GM21786 (cell line): Measurements from ENCODE around the gene IL6.
"Not testable (repeated sequence)": the region's sequence is repeated elsewhere in the genome, so short reads cannot be mapped to it uniquely, and the experiment has no call there.

Source experiments
- ATAC-seq: cut with Tn5 transposase; IDR thresholded peaks from one replicate; pipeline ENCODE4 v1.9.1; 2021; ENCODE audit not compliant: unreplicated experiment

Gene IL6

DNA sequence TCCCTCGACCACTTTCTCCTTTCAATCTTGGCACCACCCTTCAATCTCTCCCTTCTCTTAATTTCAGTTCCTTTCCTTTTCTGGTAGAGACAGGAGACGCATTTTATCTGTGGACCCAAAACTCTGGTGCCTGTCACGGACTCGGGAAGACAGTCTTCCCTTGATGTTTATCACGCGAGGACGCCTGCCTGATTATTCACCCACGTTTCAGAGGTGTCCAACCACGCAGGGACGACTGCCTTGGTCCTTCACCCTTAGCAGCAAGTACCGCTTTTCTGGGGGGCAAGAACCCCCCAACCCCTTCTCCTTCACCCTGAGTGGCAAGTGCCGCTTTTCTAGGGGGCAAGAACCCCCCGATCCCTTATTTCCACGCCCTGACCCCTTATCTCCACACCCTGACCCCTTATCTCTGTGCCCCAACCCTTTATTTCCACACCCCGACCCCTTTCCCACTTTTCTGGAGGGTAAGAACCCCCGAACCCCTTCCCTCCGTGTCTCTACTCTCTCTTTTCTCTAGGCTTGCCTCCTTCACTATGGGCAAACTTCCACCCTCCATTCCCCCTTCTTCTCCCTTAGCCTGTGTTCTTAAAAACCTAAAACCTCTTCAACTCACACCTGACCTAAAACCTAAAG is 22.9 kb upstream of the IL6 start:
- ATAC-seq = not testable (repeated sequence)

DNA sequence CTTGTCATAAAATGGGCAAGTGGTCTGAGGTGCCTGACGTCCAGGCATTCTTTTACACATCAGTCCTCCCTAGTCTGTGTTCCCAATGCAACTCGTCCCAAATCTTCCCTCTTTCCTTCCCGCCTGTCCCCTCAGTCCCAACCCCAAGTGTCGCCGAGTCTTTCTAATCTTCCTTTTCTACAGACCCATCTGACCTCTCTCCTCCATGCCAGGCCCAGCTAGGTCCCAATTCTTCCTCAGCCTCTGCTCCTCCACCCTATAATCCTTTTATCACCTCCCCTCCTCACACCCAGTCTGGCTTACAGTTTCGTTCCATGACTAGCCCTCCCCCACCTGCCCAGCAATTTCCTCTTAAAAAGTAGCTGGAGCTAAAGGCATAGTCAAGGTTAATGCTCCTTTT is 22.3 kb upstream of the IL6 start:
- not testable (repeated sequence) for ATAC-seq

DNA sequence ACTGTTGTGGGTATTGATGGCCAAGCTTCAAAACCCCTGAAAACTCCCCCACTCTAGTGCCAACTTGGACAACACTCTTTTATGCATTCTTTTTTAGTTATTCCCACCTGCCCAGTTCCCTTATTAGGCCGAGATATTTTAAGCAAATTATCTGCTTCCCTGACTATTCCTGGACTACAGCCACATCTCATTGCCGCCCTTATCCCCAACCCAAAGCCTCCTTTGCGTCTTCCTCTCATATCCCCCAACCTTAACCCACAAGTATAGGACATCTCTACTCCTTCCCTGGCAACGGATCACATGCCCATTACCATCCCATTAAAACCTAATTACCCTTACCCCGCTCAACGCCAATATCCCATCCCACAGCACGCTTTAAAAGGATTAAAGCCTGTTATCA is 21.1 kb upstream of the IL6 start:
- ATAC-seq = not testable (repeated sequence)

- ATAC-seq = not testable (repeated sequence)
Measured at GRCh38 chr7:22707026-22707691, 19.8 kb upstream of the IL6 start.

DNA sequence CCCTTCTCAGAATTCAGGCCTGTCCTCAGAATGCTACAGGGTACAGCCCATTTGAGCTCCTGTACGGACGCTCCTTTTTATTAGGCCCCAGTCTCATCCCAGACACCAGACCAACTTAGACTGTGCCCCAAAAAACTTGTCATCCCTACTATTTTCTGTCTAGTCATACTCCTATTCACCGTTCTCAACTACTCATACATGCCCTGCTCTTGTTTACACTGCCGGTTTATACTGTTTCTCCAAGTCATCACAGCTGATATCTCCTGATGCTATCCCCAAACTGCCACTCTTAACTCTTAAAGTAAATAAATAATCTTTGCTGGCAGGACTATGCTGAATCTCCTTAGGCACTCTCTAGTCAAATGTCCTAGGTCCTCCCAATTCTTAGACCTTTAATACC is 18.8 kb upstream of the IL6 start:
- not testable (repeated sequence) for ATAC-seq

DNA sequence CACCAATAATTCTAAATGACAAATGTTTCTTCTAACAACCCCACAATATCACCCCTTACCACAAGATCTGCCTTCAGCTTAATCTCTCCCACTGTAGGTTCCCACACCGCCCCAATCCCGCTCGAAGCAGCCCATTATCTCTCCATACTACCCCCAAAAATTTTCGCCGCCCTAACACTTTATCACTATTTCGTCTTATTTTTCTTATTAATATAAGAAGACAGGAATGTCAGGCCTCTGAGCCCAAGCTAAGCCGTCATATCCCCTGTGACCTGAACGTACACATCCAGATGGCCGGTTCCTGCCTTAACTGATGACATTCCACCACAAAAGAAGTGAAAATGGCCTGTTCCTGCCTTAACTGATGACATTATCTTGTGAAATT is 18.3 kb upstream of the IL6 start:
- not testable (repeated sequence) for ATAC-seq

- not testable (repeated sequence) for ATAC-seq
Measured at GRCh38 chr7:22709062-22709829, 17.8 kb upstream of the IL6 start.

DNA sequence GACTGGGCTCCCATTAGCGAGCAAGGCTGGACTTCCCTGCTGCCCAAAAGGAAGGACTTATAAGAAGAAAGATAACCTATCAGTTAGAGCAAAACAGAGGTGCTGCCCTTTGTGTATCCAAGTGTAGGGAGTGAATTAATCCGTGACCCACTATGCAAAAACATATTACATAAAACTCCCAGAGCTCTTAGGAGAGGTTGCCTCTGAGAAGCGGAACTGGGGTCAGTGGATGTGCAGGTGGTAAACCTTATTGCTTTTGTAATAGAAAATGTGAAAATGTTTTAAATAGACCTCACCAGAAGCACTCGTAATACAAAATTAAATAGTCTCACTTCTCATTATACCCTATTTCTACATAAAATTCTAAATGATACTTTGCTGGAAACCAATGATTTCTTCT is 17.1 kb upstream of the IL6 start:
- ATAC-seq = no peak

DNA sequence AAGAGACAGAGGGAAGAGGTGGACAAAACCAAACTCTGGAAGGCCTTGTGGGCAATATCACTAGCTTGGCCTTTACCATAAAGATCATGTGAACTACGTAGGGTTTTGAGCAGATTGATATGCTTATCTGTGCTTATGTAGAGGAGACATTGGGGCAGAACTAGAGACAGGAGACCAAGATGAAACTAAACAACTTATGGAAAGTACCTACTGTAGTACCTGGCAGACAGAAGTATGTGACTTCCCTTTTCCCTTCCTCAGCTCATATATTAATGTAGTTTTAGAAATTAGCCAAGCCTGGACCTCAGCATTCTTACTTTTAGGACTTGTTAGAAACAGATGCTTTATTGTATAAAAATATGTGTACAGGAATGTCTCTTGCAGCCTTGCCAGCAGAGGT is 14.0 kb upstream of the IL6 start:
- no peak for ATAC-seq

DNA sequence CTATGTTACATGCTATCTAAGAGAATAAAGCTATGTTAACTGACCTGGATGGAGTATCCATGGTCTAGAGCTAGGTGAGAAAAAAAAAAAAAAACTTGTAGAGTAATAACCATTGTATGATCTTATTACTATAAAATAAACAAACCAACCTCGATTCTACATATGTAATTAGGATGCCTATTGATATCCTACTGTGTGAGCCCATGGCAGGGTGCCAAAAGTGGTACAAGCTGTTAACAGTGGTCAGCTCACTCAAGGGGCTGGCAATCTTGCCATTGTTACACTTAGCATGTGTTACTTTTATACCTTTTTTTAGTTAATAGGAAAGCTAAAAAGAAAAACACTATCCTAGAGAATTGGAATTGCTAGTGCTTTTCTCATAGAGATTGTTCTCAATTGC is 13.5 kb upstream of the IL6 start:
- ATAC-seq = no peak

- ATAC-seq = no peak
Measured at GRCh38 chr7:22715969-22716368, 11.0 kb upstream of the IL6 start.

- ATAC-seq = no peak
Measured at GRCh38 chr7:22717760-22718159, 9.2 kb upstream of the IL6 start.

DNA sequence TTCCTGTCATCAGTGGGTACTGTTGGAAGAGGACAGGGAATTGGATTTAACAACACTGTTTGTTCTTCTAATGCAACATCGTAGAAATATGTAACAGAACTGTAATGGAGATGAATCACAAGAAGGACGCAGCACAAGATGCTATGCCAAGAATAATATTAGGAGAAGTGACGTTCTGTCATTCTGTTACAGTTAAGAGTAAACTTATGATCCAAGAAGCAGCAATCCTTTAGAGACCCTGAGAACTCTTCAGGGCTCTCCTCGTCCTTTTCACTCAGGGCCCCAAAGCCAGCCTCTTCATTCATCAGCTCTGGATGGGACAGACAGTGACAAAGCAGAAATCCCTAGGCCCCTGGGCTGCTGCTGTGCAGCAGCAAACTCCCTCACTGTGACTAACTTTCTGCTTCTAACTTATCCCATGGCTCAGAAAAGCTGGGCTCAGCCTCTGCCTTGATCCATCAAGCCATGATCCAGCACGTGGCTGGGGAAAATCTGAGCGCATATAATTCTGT is 8.7 kb upstream of the IL6 start:
- ATAC-seq = no peak

GRCh38 chr7:22718911-22719420 is 8.0 kb upstream of the IL6 start:
- ATAC-seq = no peak

DNA sequence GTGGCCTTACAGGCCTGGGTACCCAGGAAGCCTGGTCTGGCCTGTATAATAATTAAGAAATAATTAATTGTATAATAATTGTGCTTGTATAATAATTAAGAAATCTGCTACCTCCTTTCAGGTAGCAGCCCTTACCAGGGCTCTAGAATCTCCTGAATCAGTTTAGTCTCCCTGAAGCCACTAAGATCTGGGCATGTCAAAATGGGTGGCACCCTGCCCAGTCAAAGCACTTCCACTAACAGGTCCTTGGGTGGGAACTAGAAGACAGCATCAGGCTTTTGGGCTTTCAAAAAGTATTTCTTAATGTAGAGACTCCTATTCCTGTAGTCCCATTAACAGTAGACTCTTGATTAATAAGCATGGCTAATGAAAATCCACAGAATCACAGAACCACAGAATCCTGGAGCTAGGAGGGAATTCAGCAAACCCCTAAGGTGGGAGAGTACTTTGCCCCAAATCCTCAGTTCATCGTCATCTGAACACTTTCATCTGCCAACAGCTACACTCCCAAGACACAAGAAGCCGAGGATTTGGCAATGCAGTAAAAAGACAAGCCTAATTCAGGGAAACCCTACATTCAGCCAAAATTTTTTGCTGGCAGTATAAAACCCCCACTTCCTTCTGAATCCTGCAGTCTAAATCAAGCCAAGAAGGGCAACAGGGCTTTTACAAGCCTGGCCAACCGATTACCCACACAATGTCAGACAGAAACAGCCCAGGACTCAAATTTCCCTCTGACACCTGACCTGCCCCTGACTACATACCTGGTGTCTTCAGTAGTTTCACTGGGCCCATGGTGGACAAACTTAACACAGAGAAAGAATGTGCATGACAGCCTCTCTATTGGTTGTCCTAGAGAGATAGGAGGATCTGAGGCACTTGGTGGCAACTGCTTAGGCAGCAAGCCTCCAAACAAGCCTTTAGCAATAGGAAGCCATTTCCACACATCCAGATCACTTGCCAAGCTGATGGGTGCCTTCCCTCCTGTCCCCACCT is 5.9 kb upstream of the IL6 start:
- no peak for ATAC-seq

DNA sequence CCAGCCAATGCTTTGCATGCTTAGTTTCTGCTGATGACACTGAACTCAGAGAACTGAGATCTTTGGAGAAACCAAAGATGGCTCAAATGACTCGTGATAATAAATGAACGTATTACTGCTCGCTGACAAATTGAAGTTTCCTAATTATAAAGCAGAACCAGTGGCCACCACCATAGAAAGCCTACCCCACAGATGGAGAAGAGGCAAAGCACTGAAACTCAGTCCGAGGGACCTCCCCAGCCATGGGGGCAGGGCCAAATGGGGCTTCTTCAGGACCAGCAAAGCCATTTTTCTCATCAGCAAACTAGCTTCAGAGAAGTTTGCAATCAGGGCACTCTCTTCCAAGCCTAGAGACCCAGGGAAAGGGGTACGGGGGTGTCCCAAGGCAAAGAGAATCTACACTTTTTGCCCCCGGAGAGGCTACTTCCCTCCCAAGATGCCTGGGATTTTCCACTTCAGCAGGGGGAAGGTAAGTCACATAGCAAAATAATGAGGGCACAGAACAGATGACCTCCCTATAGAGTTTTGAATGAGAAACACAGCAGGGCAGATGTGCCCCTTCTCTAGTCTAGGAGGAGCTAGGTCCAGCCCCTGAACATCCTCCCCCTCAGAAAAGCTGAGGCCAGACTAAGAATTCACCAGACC is 4.3 kb upstream of the IL6 start:
- ATAC-seq = no peak

DNA sequence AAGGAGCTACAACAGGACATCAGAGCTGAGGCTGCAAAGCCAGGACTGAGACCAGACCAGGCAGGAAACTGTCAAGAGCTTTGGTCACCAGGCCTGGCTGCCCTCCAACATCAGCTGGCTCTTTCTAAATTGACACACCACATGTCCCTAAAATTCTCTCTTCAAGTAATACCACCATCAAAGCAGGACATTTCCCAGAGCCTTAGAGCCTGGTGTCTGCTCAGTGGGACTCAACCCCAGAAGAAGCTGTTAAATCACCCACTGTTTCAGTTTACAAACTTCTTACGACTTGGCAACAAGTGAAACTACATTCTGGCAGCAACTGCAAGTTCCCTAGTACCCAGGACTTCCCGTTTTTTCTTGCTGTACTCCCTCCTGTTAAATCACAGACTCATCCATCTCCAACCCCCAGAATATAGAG is 3.8 kb upstream of the IL6 start:
- ATAC-seq = no peak

DNA sequence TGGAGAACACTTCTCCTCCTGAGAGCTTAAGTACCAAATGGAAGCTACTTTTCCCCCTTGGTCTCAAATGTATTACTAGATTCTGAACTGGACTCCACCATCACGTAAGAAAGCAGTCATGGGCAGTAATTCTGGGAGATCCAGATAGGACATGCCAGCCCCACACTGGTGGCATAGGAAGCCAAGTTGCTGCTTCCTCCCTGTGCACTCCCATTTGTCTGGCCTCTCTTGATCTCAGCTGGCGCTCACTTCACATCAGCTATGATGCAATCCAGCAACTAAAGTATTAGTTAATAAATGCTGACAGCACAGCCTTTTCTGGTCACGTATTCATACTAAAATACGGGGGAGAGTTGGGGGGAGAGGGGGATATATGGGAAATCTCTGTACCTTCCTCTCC is 3.4 kb upstream of the IL6 start:
- ATAC-seq = no peak

GRCh38 chr7:22724861-22725260 is 2.1 kb upstream of the IL6 start:
- no peak for ATAC-seq

DNA sequence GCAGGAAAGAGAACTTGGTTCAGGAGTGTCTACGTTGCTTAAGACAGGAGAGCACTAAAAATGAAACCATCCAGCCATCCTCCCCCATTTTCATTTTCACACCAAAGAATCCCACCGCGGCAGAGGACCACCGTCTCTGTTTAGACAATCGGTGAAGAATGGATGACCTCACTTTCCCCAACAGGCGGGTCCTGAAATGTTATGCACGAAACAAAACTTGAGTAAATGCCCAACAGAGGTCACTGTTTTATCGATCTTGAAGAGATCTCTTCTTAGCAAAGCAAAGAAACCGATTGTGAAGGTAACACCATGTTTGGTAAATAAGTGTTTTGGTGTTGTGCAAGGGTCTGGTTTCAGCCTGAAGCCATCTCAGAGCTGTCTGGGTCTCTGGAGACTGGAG is 1.4 kb upstream of the IL6 start:
- ATAC-seq = no peak
